HG02678 (cell line): ENCODE data around the gene PSME3IP1.
A peak's percentile ranks its signal among the peaks of the same experiment; 100 is the strongest.

ENCODE experiments used
- ATAC-seq: cut with Tn5 transposase; IDR thresholded peaks from one replicate; pipeline ENCODE4 v1.9.1; 2021; ENCODE audit warnings: mild to moderate bottlenecking, moderate library complexity; ENCODE audit not compliant: unreplicated experiment

PSME3IP1 gene

DNA sequence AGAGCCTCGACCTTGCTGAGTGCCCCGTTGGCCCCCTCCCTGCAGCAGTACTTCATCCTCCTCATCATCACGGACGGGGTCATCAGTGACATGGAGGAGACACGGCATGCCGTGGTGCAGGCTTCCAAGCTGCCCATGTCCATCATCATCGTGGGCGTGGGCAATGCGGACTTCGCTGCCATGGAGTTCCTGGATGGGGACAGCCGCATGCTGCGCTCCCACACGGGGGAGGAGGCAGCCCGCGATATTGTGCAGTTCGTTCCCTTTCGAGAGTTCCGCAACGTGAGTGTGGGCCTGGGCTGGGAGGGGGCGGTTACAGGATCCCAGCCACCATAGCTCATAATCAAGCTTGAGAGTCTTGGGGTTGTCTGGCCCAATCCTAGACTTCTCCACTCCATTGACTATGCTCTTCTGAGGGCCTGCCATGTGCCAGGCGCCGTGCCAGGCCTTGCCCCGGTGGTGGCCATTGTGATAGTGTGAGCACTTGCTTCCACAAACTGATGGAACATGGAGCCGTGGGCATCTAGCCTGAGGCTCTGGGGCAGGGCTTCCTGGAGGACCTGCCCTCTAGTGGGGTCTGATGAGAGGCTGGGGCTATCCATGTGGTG, 39.7 kb downstream of the PSME3IP1 start:
- no peak for ATAC-seq

GRCh38 chr16:57145046-57146021, 40.5 kb downstream of the PSME3IP1 start:
- no peak for ATAC-seq

- ATAC-seq, result no peak
Observed at GRCh38 chr16:57144027-57144426, 41.8 kb downstream of the PSME3IP1 start.

- no peak for ATAC-seq
Observed at GRCh38 chr16:57143149-57143921, 42.5 kb downstream of the PSME3IP1 start.

- ATAC-seq, result peak; percentile 64
Observed at GRCh38 chr16:57141822-57142631, 43.8 kb downstream of the PSME3IP1 start.

DNA sequence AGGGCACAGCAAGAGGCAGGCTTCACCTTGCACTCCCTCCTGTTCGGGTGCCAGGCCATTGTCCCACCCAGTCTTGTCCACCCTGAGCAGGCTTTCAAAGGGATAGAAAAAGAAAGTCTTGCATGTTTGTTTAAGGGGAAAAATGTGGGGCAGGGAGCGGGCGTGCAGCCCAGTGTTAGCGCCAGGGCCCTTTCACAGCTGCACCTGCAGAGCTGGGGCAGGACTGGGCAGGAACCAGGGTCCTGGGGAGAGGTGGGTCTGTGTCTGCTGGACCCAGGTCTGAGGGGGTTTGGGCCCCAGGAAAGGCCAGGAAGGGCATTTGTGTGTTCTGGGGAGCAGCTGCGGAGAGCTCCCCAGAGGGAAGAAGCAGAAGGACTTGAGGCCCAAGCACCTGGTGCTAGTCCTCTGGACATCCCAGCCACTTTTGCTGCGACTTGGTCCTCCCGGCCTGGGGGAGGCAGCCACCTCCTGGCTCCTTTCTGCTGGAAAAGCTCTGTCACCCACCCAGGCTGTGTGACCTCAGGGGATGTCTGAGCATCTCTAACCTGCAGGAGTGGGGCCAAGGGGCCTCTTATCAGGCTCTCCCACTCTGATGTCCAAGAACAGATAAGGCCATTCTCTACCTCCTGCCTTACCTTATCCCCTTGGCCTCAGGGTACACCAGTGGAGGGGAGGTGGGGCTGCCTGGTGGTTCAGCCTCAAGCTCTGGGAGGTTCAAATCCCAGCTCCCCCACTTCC, 44.7 kb downstream of the PSME3IP1 start:
- ATAC-seq, result no peak

- ATAC-seq, result no peak
Observed at GRCh38 chr16:57138281-57138935, 47.4 kb downstream of the PSME3IP1 start.

GRCh38 chr16:57137566-57138273, 48.1 kb downstream of the PSME3IP1 start:
- ATAC-seq, result no peak

DNA sequence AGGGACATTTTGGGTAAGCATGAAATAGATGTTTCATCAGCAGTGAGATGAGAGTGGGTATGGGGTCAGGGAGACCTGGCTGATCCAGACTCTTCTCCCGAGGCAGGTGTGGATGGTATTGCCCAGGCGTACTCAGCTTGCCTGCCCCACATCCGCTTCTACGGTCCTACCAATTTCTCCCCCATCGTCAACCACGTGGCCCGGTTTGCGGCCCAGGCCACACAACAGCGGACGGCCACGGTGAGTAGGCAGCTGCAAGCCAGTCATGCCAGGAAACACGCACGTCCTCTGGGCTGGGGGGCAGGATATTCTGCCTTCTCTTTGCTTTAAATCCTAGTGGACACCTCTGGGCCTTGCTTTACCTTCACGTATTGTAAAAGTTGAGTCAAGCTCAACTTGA, 48.8 kb downstream of the PSME3IP1 start:
- ATAC-seq, result no peak

DNA sequence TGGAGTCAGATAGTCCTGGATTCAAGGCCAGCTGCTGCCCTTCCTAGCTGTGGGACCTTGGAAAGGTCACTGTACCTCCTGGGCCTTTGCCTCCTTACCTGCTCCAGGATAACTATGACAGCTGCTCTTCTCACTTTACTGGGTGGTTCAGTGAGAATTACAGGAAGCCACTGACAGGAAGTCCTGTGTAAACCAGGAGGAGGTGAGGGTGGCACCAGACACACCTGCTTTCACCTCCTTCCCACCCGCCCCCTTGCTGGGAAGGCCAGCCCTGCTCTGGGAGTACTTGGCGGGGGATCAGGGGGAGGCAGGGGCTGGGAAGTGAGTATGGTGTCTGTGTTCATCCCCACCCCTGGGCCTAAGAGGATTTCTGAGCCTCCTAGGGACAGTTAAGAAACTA, 50.9 kb downstream of the PSME3IP1 start:
- ATAC-seq, result no peak

- ATAC-seq, result no peak
Observed at GRCh38 chr16:57133886-57134285, 52.0 kb downstream of the PSME3IP1 start.

DNA sequence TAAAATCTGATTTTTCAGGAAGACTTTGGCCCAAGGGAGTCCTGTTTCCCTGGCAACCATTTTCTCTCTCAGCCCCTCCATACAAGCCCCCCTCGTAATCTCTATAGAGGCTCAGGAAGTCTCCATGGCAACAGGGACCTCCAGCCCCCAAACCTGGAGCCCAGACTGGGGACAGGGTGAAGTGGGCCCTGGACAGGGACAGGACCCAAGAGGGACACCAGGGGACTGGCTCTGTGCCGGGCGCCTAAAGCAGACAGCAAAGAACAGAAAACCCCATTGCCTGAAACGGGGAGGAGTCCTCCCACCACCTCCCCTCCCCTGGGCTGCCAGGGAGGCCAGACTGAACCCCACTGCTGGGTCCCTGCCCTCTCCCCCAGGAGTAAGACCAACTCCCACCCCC, 52.8 kb downstream of the PSME3IP1 start:
- ATAC-seq, result no peak

DNA sequence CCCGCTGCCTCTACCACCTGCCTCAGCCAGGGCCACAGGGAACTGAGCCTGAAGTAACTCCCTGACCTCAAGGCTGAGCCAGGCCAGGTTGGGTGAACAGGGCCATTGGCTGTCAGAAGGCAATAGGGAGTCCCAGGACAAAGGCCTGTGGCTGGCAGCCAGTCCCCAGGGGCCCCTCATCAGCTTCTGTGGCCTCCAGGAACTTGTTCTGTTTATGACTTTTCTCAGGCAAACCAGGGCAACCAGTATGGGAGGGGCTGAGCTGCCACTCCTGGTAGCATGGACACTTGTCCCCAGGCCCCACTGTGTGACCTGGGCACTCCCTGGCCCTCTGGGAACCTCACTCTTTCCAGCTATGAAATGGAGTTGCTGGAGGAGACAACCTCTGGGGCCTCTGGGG, 53.4 kb downstream of the PSME3IP1 start:
- no peak for ATAC-seq

DNA sequence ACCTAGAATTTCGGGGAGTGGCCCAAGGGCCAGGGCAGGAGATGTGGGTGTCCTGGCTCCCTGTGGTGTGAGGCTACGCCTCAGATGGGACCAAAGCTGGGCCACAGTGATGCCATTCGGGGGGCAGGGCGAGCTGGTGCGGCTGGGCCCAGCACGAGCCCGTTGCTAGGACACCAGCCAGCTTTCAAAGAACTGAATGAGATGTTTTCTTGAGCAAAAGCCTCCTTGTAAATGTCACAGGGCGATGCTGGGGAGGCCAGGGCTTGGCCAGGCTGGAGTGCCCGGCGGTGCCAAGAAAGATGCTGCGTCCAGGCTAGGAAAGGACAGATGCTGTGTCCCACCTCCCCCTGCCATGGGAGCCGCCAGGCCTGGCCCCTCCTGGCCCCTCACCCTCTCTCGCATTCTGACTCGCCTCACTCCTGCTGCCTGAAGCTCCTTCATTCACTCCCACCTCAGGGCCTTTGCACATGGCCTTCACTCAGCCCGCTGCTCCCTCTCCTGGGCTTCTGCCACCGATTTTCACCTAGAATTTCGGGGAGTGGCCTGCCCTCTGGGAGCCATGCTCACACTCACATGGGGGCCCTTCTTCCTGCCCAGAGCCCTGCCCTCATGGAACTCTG, 54.4 kb downstream of the PSME3IP1 start:
- ATAC-seq, result no peak

GRCh38 chr16:57130950-57131321, 54.9 kb downstream of the PSME3IP1 start:
- no peak for ATAC-seq

- ATAC-seq, result no peak
Observed at GRCh38 chr16:57128771-57129389, 57.0 kb downstream of the PSME3IP1 start.

DNA sequence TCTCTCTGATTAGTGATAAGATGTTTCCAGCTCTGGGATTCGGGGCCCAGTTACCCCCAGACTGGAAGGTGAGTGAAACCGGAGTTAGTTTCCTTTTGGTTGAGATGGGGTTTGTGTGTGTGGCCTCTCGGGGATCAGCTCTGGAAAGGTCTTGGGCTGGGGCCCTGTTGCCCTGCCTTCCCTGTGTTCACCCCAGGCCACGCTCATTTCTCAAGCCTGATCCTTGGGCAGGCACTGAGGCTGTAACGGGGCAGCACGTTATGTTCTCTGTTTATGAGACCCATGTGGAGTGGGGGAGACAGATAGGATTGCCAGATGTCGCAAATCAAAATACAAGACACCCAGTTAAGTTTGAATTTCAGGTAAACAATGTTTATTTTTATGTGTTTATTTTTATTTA, 58.0 kb downstream of the PSME3IP1 start:
- no peak for ATAC-seq
